Stimulated activated CD4-positive, alpha-beta T cell treated with anti-CD3 and anti-CD28 coated beads, Interleukin-1b, Interleukin-23, amount 100 ng/mL, for 48 hours (primary cell): Measurements from ENCODE around the gene NPHS1.

Source experiments
- DNase-seq: peaks from one replicate; pipeline ENCODE4 v3.0.0-alpha.2; 2020

Gene NPHS1

GRCh38 chr19:35786299-35787160 lies 65.8 kb downstream of the NPHS1 start:
- DNase-seq, result no peak

DNA sequence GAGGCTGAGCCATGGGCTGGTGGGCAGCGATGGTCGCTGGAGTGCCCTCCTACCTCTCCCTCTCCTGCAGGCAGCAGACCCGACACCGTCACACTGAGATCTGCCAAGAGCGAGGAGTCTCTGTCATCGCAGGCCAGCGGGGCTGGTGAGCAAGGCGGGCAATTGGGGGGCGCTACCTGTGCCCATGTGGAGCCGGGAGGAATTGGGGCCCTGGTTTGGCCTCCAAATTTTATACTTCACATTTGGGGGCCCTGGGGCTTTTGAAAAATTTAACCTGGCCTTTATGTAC lies 67.0 kb downstream of the NPHS1 start:
- no peak for DNase-seq

GRCh38 chr19:35784503-35785338 lies 67.6 kb downstream of the NPHS1 start:
- DNase-seq, result no peak

DNA sequence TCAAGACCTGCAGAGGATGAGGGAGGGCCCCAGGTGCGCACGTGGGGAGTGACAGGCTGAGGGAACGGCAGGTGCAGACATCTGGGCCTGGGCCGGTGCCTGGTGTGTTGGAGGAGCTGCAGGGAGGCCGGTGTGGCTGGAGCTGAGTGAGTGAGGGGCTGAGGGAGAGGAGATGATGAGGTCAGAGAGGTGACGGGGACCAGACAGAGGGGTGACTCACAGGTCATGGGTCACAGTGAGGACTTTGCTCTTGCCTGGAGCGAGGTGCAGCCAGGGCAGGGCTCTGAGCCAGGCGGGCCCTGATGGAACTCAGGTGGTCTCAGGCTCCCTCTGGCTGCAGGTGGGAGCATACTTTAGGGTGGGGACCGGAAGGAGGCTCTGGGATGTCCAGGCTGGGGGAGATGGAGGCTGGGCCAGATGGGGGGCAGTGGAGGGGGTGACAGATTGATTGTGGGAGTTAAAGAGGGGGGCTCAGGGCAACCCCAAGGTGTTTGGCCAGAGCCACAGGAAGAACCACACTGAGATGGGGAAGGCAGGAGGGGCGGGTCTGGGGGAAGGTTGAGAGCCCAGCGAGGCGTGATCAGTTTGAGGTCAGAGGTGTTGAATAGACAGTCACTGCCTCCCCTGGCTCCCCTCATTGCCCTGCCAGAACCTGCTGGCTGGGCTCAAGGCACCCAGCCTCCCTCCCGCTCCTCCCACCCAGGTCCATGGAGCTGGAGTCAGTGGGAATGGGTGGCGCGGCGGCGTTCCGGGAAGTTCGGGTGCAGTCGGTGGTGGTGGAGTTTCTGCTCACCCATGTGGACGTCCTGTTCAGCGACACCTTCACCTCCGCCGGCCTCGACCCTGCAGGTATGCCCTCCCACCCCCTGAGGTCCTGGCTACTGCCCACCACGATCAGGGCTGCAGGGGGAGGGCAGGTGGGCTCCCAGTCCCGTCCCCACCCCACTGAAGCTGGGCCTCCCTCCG lies 68.6 kb downstream of the NPHS1 start:
- no peak for DNase-seq

GRCh38 chr19:35782589-35782988 lies 69.7 kb downstream of the NPHS1 start:
- DNase-seq, result no peak

DNA sequence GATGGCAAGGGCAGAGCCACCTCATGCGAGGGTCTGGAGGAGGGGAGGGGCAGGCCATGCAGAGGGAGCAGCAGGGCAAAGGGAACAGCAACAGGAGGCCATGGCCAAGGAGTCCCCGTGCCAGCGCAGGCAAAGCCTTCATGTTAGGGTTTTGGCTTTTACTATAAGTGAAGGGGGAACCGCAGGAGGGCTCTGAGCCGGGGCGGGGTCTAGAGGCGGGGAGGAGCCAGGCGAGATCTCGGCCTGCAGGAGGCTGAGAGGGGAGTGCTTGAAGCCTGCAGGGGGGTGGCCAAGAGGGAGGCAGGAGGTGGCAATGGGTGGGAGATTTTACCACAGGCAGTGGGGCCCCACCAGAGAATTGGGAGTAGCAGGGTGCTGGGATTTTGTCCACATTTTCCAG lies 70.7 kb downstream of the NPHS1 start:
- DNase-seq, result no peak

- no peak for DNase-seq
Measured at GRCh38 chr19:35780717-35781116, 71.6 kb downstream of the NPHS1 start.

DNA sequence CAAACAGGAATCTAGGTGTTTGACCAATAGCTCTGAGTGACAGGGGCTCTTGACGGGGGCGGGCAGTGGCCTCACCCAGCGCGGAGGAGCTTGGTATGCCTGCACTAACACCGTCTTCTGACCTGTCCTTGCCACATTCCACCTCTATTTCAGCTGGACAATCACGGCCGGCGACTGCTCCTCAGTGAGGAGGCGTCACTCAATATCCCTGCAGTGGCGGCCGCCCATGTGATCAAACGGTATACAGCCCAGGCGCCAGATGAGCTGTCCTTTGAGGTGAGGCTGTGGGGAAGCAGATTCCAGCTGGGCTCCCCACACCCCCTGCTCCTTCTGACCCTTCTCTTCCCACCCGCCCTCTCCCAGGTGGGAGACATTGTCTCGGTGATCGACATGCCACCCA lies 72.2 kb downstream of the NPHS1 start:
- no peak for DNase-seq

DNA sequence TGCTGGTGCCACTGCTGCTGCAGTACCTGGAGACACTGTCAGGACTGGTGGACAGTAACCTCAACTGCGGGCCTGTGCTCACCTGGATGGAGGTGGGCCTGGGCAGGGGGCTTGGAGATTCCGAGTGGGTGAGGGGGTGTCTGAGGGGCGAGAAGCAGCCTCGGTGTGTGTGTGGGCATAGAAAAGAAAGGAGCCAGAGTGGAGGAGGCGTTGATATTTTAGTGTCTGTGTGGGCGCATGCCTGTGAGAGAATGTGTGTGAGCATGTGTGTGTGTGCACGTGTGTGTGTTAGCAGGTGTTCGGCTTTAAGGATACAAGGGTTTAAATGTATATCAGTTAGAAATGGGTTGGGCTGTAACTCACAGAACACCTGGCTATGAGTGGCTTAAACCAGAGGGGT lies 73.3 kb downstream of the NPHS1 start:
- no peak for DNase-seq

DNA sequence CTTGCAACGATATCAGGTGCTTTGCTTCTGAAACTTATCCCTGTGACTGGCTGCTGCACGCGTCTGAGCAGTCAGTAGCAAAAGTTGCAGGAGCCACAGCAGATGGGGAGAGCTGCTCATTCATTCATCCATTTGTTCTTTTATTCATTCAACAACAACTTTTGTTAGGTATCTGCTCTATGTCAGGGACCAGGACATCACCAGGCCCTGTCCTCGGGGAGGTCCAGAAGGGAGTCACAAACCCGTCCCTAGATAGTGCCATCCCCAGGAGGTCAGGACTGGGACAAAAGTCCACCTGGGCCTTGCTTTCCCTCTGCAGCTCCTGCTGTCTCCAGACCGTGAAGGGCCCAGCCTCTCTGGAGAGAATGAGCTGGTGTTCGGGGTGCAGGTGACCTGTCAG lies 74.3 kb downstream of the NPHS1 start:
- no peak for DNase-seq

DNA sequence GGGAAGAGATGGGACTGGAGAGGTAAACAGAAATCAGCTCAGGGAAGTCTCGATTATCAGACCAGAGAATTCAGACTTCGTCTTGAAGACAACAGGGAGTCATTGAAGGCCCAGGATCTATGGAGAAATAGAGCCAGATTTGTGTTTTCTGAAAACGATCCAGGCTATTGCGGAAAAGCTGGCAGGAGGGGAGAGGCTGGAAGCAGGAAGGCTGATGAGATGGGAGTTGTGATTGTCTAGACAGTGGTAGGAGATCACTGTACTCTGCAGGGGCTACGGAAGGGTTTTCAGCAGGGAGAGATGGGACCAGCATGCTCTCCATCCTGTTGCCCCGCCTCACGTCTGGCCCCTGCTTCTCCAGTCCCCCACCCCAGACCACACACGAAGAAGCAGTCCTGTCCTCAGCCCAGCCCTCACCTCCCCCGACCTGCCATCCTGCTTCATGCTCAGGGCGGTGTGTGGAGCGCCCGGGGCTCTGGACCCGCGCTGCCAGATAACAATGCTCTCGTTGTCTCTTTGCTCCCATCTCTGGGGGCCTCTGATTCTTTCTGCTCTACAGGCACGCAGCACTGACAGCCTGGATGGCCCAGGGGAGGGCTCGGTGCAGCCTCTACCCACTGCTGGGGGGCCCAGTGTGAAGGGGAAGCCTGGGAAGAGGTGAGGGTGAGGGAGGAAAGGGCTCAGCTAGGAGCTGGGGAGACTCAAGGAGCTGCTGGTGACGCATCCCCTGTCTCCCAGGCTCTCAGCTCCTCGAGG lies 75.0 kb downstream of the NPHS1 start:
- DNase-seq, result no peak

DNA sequence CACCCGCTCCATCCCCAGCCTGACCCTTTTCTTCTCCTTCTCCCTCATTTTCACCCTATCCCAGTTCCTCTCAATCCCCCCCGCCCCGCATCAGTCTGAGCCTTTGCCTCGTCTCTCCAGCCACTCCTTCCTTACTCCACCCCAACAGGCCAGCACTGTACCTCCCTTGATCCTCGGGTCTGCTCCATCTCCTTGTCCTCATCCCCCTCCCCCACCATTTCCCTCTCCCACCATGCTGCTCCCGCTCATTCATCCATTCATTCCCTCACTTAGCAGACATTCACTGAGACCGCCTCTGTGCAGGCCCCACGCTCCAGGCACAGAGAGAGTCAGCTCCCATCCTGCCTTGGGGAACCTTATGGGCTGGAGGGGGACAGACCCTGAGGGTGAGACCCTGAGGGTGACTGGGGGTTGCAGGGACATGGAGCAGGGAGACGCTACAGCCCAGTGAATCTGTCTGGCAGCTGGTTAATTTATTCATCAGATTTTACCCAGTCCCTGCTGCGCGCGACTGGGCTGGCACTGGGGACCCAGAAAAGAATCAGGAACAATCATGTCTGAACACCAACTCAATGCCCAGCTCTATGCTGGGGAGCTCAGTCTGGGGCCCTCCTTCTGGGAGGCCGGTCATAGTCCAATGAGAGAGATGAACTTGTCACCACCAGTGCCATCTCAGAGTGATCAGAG lies 76.1 kb downstream of the NPHS1 start:
- no peak for DNase-seq
